ENCODE measurements around the gene MAVS. TPM values are rescaled to one million over a fixed set of nuclear protein-coding genes. Genes with fewer than 3 reads are reported as not detected.
"Not testable (repeated sequence)": the region's sequence is repeated elsewhere in the genome, so short reads cannot be mapped to it uniquely, and the experiment has no call there.

MAVS gene
- total RNA-seq, 2 experiments from 2014 or later, result 14.8 to 16.0 TPM

- intact Hi-C loops (cut with micrococcal nuclease), result no loop called here
- DNase-seq, result no peak
- H3K4me1 Mint-ChIP-seq (ENCODE audit: low read depth), result peaks cover 6% of the 10 kb centered on the region
- H3K27ac Mint-ChIP-seq, result no peak overlapping the region
- no peaks in the 10 kb centered on the region for H3K9me3 Mint-ChIP-seq
- CTCF ChIA-PET, result interaction anchor here (0.9 to 1.3 kb wide), 2 partner anchors 16 to 21 kb away, joined by 3 to 4 read pairs; partner anchors contain the start of gene AP5S1
- H3K27me3 Mint-ChIP-seq (ENCODE audit: low read depth), result no peaks in the 10 kb centered on the region
- H3K36me3 Mint-ChIP-seq (ENCODE audit: low read depth), result peaks cover 2% of the 10 kb centered on the region
- H3K4me3 Mint-ChIP-seq, result no peak overlapping the region
These were observed 10.5 kb upstream of the MAVS start for GRCh38 chr20:3836132-3836531.

DNA sequence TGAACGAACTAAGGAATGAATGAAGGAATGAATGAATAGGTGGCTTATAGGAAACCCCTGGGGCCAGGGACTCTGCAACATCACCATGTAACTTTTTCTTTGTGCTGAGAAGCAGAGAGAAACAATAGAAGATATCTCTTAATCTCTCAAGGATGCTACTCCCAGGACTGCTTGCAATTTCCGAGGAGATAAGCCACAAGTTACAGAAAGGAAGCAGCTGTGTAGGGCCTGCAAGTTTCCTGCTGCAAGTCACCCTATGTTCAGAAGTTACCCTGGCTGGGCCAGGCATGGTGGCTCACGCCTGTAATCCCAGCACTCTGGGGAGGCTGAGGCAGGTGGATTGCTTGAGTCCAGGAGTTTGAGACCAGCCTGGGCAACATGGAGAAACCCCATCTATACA is 7.3 kb upstream of the MAVS start:
- no peak overlapping the region for H3K27ac Mint-ChIP-seq
- H3K4me3 Mint-ChIP-seq, result no peak overlapping the region
- intact Hi-C loops (cut with micrococcal nuclease), result no loop called here
- H3K4me1 Mint-ChIP-seq (ENCODE audit: low read depth), result peaks cover 6% of the 10 kb centered on the region
- H3K27me3 Mint-ChIP-seq (ENCODE audit: low read depth), result no peaks in the 10 kb centered on the region
- no peaks in the 10 kb centered on the region for H3K36me3 Mint-ChIP-seq (ENCODE audit: low read depth)
- CTCF ChIA-PET, result interaction anchor here (1.0 to 1.6 kb wide), 2 partner anchors 13 to 16 kb away, joined by 3 to 4 read pairs; no protein-coding TSS in a partner anchor
- H3K9me3 Mint-ChIP-seq, result no peaks in the 10 kb centered on the region
- no peak for DNase-seq

GRCh38 chr20:3840201-3840600 is 6.4 kb upstream of the MAVS start:
- H3K4me1 Mint-ChIP-seq (ENCODE audit: low read depth); intact Hi-C loops (cut with micrococcal nuclease); H3K36me3 Mint-ChIP-seq (ENCODE audit: low read depth); H3K4me3 Mint-ChIP-seq; DNase-seq; H3K27me3 Mint-ChIP-seq (ENCODE audit: low read depth); H3K9me3 Mint-ChIP-seq; H3K27ac Mint-ChIP-seq: not testable (repeated sequence)
- CTCF ChIA-PET, result interaction anchor here (1.6 kb wide), 1 partner anchor 14 kb away, joined by 3 read pairs; no protein-coding TSS in a partner anchor

DNA sequence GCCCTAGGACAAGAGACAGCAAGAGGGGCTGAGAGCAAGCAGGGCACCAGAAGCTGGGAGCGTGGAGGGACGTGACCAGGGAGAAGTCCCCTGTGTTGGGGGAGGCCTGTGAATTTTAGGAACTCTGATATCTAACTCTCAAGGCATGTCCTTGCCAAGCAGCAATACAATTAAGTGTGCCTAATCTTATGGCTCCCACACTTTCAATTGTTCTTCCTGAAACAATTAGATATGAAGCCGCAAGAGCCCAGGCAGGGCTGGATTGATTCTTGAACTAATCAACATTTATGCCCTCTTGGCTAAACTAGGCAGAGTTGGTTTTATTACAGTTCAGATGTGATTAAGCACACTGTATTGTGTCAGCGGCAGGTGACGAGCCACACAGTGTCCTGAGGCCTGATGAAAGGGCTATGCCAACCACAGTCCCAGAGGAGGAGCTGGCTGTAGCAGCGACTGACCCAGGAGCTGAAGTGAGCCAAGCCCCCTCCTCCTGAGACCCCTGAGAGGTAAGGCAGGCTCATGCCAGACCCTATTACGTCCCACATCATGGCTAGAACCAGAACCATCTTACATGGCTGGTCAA is 4.2 kb upstream of the MAVS start:
- H3K4me3 Mint-ChIP-seq, result no peak overlapping the region

DNA sequence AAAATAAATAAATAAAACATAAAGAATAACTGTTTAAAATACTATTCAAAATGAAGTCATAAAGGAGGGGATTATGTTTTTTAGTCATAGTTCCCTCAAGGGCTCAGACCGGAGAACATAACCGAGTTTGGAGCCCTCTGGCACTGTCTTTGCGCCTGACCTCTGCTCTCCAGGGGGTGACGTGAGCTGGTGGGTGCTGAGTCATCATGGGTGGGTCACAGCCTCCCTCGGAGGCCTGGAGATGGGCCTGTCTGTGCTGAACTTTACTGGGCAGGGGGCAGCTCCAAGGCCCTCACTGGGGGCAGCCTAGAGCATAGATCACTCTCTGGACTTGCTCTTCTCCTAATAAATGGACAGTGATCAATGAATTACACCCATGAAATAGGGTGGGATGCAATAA is 3.1 kb upstream of the MAVS start:
- H3K36me3 Mint-ChIP-seq (ENCODE audit: low read depth), result peaks cover 2% of the 10 kb centered on the region
- peaks cover 22% of the 10 kb centered on the region for H3K4me1 Mint-ChIP-seq (ENCODE audit: low read depth)
- intact Hi-C loops (cut with micrococcal nuclease), result no loop called here
- DNase-seq, result no peak
- H3K4me3 Mint-ChIP-seq, result no peak overlapping the region
- CTCF ChIA-PET, result interaction anchor here (0.8 kb wide), 1 partner anchor 44 kb away, joined by 4 read pairs; no protein-coding TSS in a partner anchor
- H3K27ac Mint-ChIP-seq, result no peak overlapping the region
- H3K9me3 Mint-ChIP-seq, result no peaks in the 10 kb centered on the region
- H3K27me3 Mint-ChIP-seq (ENCODE audit: low read depth), result no peaks in the 10 kb centered on the region

More for the DNA sequence above, 4.2 kb upstream of the MAVS start:
- DNase-seq, result no peak
- no peaks in the 10 kb centered on the region for H3K27me3 Mint-ChIP-seq (ENCODE audit: low read depth)
- CTCF ChIA-PET, result interaction anchor here (0.8 kb wide), 1 partner anchor 45 kb away, joined by 4 read pairs; no protein-coding TSS in a partner anchor
- no peak overlapping the region for H3K27ac Mint-ChIP-seq
- no peaks in the 10 kb centered on the region for H3K9me3 Mint-ChIP-seq
- H3K36me3 Mint-ChIP-seq (ENCODE audit: low read depth), result no peaks in the 10 kb centered on the region
- peaks cover 12% of the 10 kb centered on the region for H3K4me1 Mint-ChIP-seq (ENCODE audit: low read depth)
- intact Hi-C loops (cut with micrococcal nuclease), result no loop called here

DNA sequence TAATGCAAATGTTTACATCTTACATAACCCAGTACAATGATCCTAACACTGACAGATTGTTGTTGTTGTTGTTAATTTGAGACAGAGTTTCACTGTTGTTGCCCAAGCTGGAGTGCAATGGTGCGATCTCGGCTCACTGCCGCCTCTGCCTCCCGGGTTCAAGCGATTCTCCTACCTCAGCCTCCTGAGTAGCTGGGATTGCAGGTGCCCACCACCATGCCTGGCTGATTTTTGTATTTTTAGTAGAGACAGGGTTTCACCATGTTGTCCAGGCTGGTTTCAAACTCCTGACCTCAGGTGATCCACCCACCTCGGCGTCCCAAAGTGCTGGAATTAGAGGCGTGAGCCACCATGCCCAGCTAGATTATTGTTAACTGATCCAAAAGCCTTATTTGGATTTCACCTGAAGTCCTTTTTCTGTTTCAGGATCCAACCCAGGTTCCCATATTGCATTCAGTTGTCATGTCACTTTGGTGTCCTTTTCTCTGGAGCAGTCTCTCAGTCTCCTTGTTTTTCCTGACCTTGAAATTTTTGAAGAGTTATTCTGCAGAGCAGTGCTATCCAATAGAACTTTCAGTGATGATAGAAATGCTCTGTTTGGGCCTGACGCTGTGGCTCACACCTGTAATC is 2.5 kb upstream of the MAVS start:
- H3K4me3 Mint-ChIP-seq; H3K27me3 Mint-ChIP-seq (ENCODE audit: low read depth); H3K27ac Mint-ChIP-seq; DNase-seq; H3K36me3 Mint-ChIP-seq (ENCODE audit: low read depth); intact Hi-C loops (cut with micrococcal nuclease); H3K9me3 Mint-ChIP-seq: not testable (repeated sequence)
- peaks cover 26% of the 10 kb centered on the region for H3K4me1 Mint-ChIP-seq (ENCODE audit: low read depth)
- CTCF ChIA-PET, result interaction anchor here (0.6 to 1.7 kb wide), 2 partner anchors 23 to 55 kb away, joined by 3 read pairs; partner anchors contain the start of gene AP5S1

DNA sequence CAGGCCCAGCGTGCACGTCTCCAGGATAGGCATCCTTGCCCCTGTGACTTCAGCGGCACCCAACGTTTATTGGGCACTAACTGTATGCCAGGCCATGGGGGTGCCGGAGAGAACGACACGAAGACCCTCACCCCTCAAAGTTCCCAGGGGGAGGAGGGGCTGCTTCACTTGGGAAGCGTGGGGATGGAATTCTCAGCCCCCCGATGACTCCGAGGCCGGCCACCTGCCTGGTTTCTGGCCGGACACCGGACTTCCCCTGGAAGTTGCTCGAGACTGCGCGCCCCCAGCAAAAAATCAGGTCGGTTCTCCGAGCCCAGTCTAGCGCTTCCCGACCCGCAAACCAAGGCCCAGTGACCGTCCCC is 275 bp upstream of the MAVS start:
- H3K27ac Mint-ChIP-seq, result peak overlapping the region; percentile 83
- H3K36me3 Mint-ChIP-seq (ENCODE audit: low read depth), result peaks cover 8% of the 10 kb centered on the region
- H3K4me3 Mint-ChIP-seq, result peak overlapping the region; percentile 85
- DNase-seq, result no peak
- no peaks in the 10 kb centered on the region for H3K9me3 Mint-ChIP-seq
- no peaks in the 10 kb centered on the region for H3K27me3 Mint-ChIP-seq (ENCODE audit: low read depth)
- CTCF ChIA-PET, result no interaction called here
- intact Hi-C loops (cut with micrococcal nuclease), result loop anchor here (1.0 to 2.0 kb wide), 6 partner anchors 26 to 94 kb away; partner anchors contain the start of genes AP5S1, CDC25B, CENPB and PANK2
- peaks cover 29% of the 10 kb centered on the region for H3K4me1 Mint-ChIP-seq (ENCODE audit: low read depth)

GRCh38 chr20:3847429-3847940 is 851 bp downstream of the MAVS start:
- CTCF ChIA-PET, result no interaction called here
- Mint-ChIP-seq H3K27me3 (ENCODE audit: low read depth) (no peaks in the 10 kb centered on the region), H3K36me3 (ENCODE audit: low read depth) (peaks cover 8% of the 10 kb centered on the region), H3K27ac (peak overlapping the region; percentile 83), H3K4me3 (peak overlapping the region; percentile 85), H3K4me1 (ENCODE audit: low read depth) (peaks cover 29% of the 10 kb centered on the region), H3K9me3 (no peaks in the 10 kb centered on the region)
- intact Hi-C loops (cut with micrococcal nuclease), result loop anchor here (2.0 kb wide), 3 partner anchors 51 to 95 kb away; partner anchors contain the start of genes CDC25B and CENPB
- no peak for DNase-seq

DNA sequence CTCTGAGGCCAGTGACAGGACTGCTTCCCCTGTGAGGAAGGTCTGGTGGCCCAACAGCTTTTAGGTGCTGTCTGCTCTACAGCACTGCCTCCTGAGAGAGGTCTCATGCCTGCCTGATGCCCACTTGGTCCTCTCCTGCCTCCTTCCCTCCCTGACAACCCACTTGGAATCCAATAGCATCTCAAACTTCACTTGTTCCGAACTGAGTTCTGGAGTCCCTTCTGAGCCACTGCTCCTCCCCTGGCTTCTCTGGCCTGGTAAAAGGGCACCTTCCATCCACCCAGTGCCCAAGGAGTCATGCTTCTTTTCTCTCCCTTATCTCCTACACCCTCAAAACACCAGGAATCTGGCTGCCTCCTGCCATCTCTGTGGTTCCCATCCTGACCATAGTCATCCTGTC is 1.9 kb downstream of the MAVS start:
- no peak for DNase-seq
- Mint-ChIP-seq H3K27me3 (ENCODE audit: low read depth) (no peaks in the 10 kb centered on the region), H3K4me3 (peak overlapping the region; percentile 39), H3K27ac (peak overlapping the region; percentile 73), H3K36me3 (ENCODE audit: low read depth) (peaks cover 8% of the 10 kb centered on the region), H3K4me1 (ENCODE audit: low read depth) (peaks cover 29% of the 10 kb centered on the region), H3K9me3 (no peaks in the 10 kb centered on the region)
- CTCF ChIA-PET, result no interaction called here
- intact Hi-C loops (cut with micrococcal nuclease), result no loop called here

DNA sequence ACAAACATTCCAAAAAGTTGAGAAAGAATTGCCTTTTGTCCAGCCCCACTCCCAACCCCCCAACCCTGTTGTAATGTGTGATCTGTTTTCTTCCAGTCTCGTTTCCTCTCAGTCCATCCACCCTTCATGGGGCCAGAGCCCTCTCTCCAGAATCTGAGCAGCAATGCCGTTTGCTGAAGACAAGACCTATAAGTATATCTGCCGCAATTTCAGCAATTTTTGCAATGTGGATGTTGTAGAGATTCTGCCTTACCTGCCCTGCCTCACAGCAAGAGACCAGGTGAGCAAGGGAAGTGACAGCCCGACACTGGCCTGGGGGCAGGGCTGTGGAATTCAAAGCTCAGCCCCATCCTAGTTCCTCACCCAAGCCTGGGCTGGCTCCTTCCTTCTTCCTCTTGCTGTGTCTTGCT is 7.8 kb downstream of the MAVS start:
- Mint-ChIP-seq H3K27me3 (ENCODE audit: low read depth) (no peaks in the 10 kb centered on the region), H3K9me3 (no peaks in the 10 kb centered on the region), H3K36me3 (ENCODE audit: low read depth) (peaks cover 21% of the 10 kb centered on the region), H3K4me3 (no peak overlapping the region), H3K27ac (no peak overlapping the region), H3K4me1 (ENCODE audit: low read depth) (peaks cover 9% of the 10 kb centered on the region)
- CTCF ChIA-PET, result interaction anchor here (0.6 to 3.2 kb wide), 20 partner anchors 9 to 230 kb away, joined by 3 to 15 read pairs (median 4); partner anchors contain the start of genes ADISSP and AP5S1
- no peak for DNase-seq
- intact Hi-C loops (cut with micrococcal nuclease), result no loop called here

DNA sequence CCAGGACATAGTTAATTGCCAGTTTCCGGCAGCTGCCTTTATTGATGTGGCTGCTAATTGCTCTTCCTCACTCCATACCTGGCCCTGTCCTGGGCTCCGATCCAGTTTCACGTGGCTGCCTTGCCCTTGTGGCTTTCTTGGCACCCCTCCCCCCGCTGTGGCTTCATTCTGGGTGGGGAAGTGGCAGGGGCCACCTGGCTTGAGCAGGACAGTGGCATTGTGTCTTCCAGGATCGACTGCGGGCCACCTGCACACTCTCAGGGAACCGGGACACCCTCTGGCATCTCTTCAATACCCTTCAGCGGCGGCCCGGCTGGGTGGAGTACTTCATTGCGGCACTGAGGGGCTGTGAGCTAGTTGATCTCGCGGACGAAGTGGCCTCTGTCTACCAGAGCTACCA is 10.8 kb downstream of the MAVS start:
- intact Hi-C loops (cut with micrococcal nuclease), result no loop called here
- Mint-ChIP-seq H3K9me3 (no peaks in the 10 kb centered on the region), H3K4me3 (no peak overlapping the region), H3K36me3 (ENCODE audit: low read depth) (peaks cover 33% of the 10 kb centered on the region), H3K4me1 (ENCODE audit: low read depth) (peaks cover 6% of the 10 kb centered on the region), H3K27me3 (ENCODE audit: low read depth) (no peaks in the 10 kb centered on the region), H3K27ac (no peak overlapping the region)
- DNase-seq, result no peak
- CTCF ChIA-PET, result interaction anchor here (0.7 kb wide), 1 partner anchor 66 kb away, joined by 4 read pairs; no protein-coding TSS in a partner anchor

GRCh38 chr20:3858689-3859088 is 12.1 kb downstream of the MAVS start:
- Mint-ChIP-seq H3K4me3 (no peak overlapping the region), H3K4me1 (ENCODE audit: low read depth) (peaks cover 6% of the 10 kb centered on the region), H3K36me3 (ENCODE audit: low read depth) (peaks cover 44% of the 10 kb centered on the region), H3K27me3 (ENCODE audit: low read depth) (no peaks in the 10 kb centered on the region), H3K27ac (no peak overlapping the region), H3K9me3 (no peaks in the 10 kb centered on the region)
- DNase-seq, result no peak
- intact Hi-C loops (cut with micrococcal nuclease), result no loop called here
- CTCF ChIA-PET, result interaction anchor here (0.6 kb wide), 1 partner anchor 82 kb away, joined by 3 read pairs; no protein-coding TSS in a partner anchor

All from activated naive CD4-positive, alpha-beta T cell treated with anti-CD3 and anti-CD28 coated beads for 36 hours (primary cell).